Tibial artery (tissue), 4 donors: ENCODE data around the gene MKNK1.

Experiments
- DNase-seq, 2 donors: peaks; one replicate each; pipeline ENCODE4 v3.0.0-alpha.2; 2019
- H3K27ac ChIP-seq, 2 donors: fragments of 200-600 bp; sonication (generic) in 1 of 2; 1 replicate in 1 of 2; 2 replicates in 1 of 2; pipeline ENCODE4 v1.5.1; 2018 to 2019; ENCODE audit warnings: mild to moderate bottlenecking in 1 of 2
- H3K27me3 ChIP-seq, 2 donors: fragments of 200-600 bp; sonication (generic) in 1 of 2; one replicate each; pipeline versions ENCODE4 v1.5.1 to v1.6.0; 2016 to 2019
- H3K36me3 ChIP-seq, 3 donors: fragments of 200-600 bp; sonication (generic) in 2 of 3; one replicate each; pipeline ENCODE4 v1.5.1; 2016 to 2019; ENCODE audit warnings: mild to moderate bottlenecking in 2 of 3
- H3K4me1 ChIP-seq, 4 donors: fragments of 200-600 bp; sonication (generic) in 2 of 4; 1 replicate in 3 of 4; 2 replicates in 1 of 4; pipeline ENCODE4 v1.5.1; 2016 to 2019
- H3K4me3 ChIP-seq, 2 donors: fragments of 200-600 bp; sonication (generic) in 1 of 2; 1 replicate in 1 of 2; 2 replicates in 1 of 2; pipeline ENCODE4 v1.5.1; 2018 to 2019; ENCODE audit warnings: mild to moderate bottlenecking in 2 of 2
- H3K9me3 ChIP-seq, 3 donors: fragments of 200-600 bp; sonication (generic) in 1 of 3; one replicate each; pipeline ENCODE4 v1.5.1; 2016 to 2019
- CTCF ChIP-seq, 2 experiments: fragments of 200-600 bp in 1 of 2; fragments of 450-650 bp in 1 of 2; IDR thresholded peaks; one replicate each; pipeline ENCODE4 v1.5.1; 2017 to 2019; ENCODE audit warnings: antibody characterized with exemption in 2 of 2, mild to moderate bottlenecking in 1 of 2, moderate library complexity in 1 of 2
- intact Hi-C: fragments of 100-400 bp; cut with DNase I; formaldehyde crosslinking; loops from one replicate; pipeline ENCODE4 v1.15.0; 2023; ENCODE audit warnings: low total_unique reads

The MKNK1 gene

GRCh38 chr1:46599059-46599970 is 4.8 kb downstream of the MKNK1 start:
- DNase-seq: no peak
- intact Hi-C loops: no loop called here
- no peak overlapping the region for H3K4me3 ChIP-seq
- H3K4me1 ChIP-seq: peaks cover 0 to 37% (median 23%) of the 10 kb centered on the region in 4 donors
- no peak overlapping the region for H3K27ac ChIP-seq
- TF ChIP-seq CTCF (IDR thresholded peaks at IDR 0.05): no peak
- peaks cover 0 to 5% (median 0%) of the 10 kb centered on the region in 3 donors for H3K36me3 ChIP-seq
- no peaks in the 10 kb centered on the region for H3K9me3 ChIP-seq
- H3K27me3 ChIP-seq: no peaks in the 10 kb centered on the region

- TF ChIP-seq CTCF (IDR thresholded peaks at IDR 0.05): no peak
- no peak for DNase-seq
- intact Hi-C loops: no loop called here
- H3K9me3 ChIP-seq: no peaks in the 10 kb centered on the region
- peaks cover 18 to 29% (median 23%) of the 10 kb centered on the region in 3 donors for H3K36me3 ChIP-seq
- no peak overlapping the region for H3K4me3 ChIP-seq
- H3K27me3 ChIP-seq: no peaks in the 10 kb centered on the region
- H3K27ac ChIP-seq: no peak overlapping the region
- H3K4me1 ChIP-seq: peaks cover 0 to 19% (median 6%) of the 10 kb centered on the region in 4 donors
These were observed 7.2 kb downstream of the MKNK1 start for GRCh38 chr1:46596846-46597245.

GRCh38 chr1:46596036-46596435 is 8.0 kb downstream of the MKNK1 start:
- no peak for TF ChIP-seq CTCF (IDR thresholded peaks at IDR 0.05)

GRCh38 chr1:46595127-46595526 is 8.9 kb downstream of the MKNK1 start:
- Histone ChIP-seq H3K4me3 (no peak overlapping the region), H3K36me3 (peaks cover 33 to 46% (median 35%) of the 10 kb centered on the region in 3 donors), H3K27me3 (no peaks in the 10 kb centered on the region), H3K9me3 (no peaks in the 10 kb centered on the region), H3K4me1 (peaks cover 0 to 18% (median 5%) of the 10 kb centered on the region in 4 donors), H3K27ac (no peak overlapping the region)
- DNase-seq: peak; percentile 78 to 83
- no peak for TF ChIP-seq CTCF (IDR thresholded peaks at IDR 0.05)
- intact Hi-C loops: no loop called here

More at GRCh38 chr1:46596036-46596435, 8.0 kb downstream of the MKNK1 start:
- intact Hi-C loops: no loop called here
- H3K4me3 ChIP-seq: no peak overlapping the region
- H3K9me3 ChIP-seq: no peaks in the 10 kb centered on the region
- no peaks in the 10 kb centered on the region for H3K27me3 ChIP-seq
- H3K36me3 ChIP-seq: peaks cover 26 to 37% (median 31%) of the 10 kb centered on the region in 3 donors
- H3K27ac ChIP-seq: no peak overlapping the region
- DNase-seq: no peak
- peaks cover 0 to 18% (median 5%) of the 10 kb centered on the region in 4 donors for H3K4me1 ChIP-seq

- no peak for DNase-seq
- peaks cover 0 to 11% (median 3%) of the 10 kb centered on the region in 4 donors for H3K4me1 ChIP-seq
- H3K27me3 ChIP-seq: no peaks in the 10 kb centered on the region
- no peak overlapping the region for H3K27ac ChIP-seq
- no peak overlapping the region for H3K4me3 ChIP-seq
- no peak for TF ChIP-seq CTCF (IDR thresholded peaks at IDR 0.05)
- peaks cover 42 to 57% (median 43%) of the 10 kb centered on the region in 3 donors for H3K36me3 ChIP-seq
- H3K9me3 ChIP-seq: no peaks in the 10 kb centered on the region
- intact Hi-C loops: no loop called here
These were observed 10.0 kb downstream of the MKNK1 start for GRCh38 chr1:46594063-46594462.
